Suprapubic skin (tissue), 4 donors: ENCODE measurements around the gene CLSTN1. TPM values are rescaled to one million over a fixed set of nuclear protein-coding genes. Genes with fewer than 3 reads are reported as not detected.
"Not testable (repeated sequence)": the region's sequence is repeated elsewhere in the genome, so short reads cannot be mapped to it uniquely, and the experiment has no call there.

Source experiments
- DNase-seq, 2 donors: peaks; one replicate each; pipeline ENCODE4 v3.0.0-alpha.2; 2019; ENCODE audit warnings: low spot score in 2 of 2
- H3K27ac ChIP-seq: fragments of 200-600 bp; sonication (generic); one replicate; pipeline ENCODE4 v1.5.1; 2019
- H3K27me3 ChIP-seq: fragments of 200-600 bp; sonication (generic); one replicate; pipeline ENCODE4 v1.5.1; 2019
- H3K36me3 ChIP-seq: fragments of 200-600 bp; sonication (generic); one replicate; pipeline ENCODE4 v1.5.1; 2019
- H3K4me1 ChIP-seq: fragments of 200-600 bp; sonication (generic); one replicate; pipeline ENCODE4 v1.5.1; 2019
- H3K4me3 ChIP-seq: fragments of 200-600 bp; sonication (generic); one replicate; pipeline ENCODE4 v1.5.1; 2019; ENCODE audit warnings: mild to moderate bottlenecking
- H3K9me3 ChIP-seq: fragments of 200-600 bp; sonication (generic); one replicate; pipeline ENCODE4 v1.5.1; 2019
- EP300 ChIP-seq: sonication (generic); formaldehyde crosslinking; IDR thresholded peaks from one replicate; pipeline ENCODE4 v1.6.1; 2017; ENCODE audit warnings: antibody characterized with exemption
- POLR2A ChIP-seq, 2 donors: fragments of 450-650 bp; IDR thresholded peaks; one replicate each; pipeline ENCODE4 v1.6.1; 2017; ENCODE audit warnings: antibody characterized with exemption in 2 of 2, mild to moderate bottlenecking in 2 of 2, moderate library complexity in 2 of 2
- POLR2AphosphoS5 ChIP-seq, 3 donors: sonication (generic); formaldehyde crosslinking; IDR thresholded peaks; one replicate each; pipeline ENCODE4 v1.6.1; 2017; ENCODE audit warnings: antibody characterized with exemption in 3 of 3
- WGBS: methylation state at CpG from one replicate; pipeline ENCODE4 v1.1.5; 2018; 5-methylcytosine and 5-hydroxymethylcytosine counted together
- total RNA-seq, 4 donors: library from RNA; depleted of rRNA; stranded (reverse); fragments of >200 nt; gene quantifications; one replicate each; pipeline ENCODE4 v1.1.0, GENCODE V29; 2016
- TF ChIP-seq, protein P1 (sequence below), 2 donors: fragments of 200-600 bp in 1 of 2; fragments of 450-650 bp in 1 of 2; sonication (generic) in 1 of 2; IDR thresholded peaks; one replicate each; pipeline ENCODE4 v1.5.1; 2016 to 2019; ENCODE audit warnings: antibody characterized with exemption in 2 of 2, mild to moderate bottlenecking in 1 of 2, moderate library complexity in 1 of 2

Gene CLSTN1
- total RNA-seq, 4 donors from 2014 or later, result 118 to 202 (median 165) TPM

- TF ChIP-seq POLR2AphosphoS5 (IDR thresholded peaks at IDR 0.05) (no peak), POLR2A (IDR thresholded peaks at IDR 0.05) (no peak)
- TF ChIP-seq, protein P1, sequence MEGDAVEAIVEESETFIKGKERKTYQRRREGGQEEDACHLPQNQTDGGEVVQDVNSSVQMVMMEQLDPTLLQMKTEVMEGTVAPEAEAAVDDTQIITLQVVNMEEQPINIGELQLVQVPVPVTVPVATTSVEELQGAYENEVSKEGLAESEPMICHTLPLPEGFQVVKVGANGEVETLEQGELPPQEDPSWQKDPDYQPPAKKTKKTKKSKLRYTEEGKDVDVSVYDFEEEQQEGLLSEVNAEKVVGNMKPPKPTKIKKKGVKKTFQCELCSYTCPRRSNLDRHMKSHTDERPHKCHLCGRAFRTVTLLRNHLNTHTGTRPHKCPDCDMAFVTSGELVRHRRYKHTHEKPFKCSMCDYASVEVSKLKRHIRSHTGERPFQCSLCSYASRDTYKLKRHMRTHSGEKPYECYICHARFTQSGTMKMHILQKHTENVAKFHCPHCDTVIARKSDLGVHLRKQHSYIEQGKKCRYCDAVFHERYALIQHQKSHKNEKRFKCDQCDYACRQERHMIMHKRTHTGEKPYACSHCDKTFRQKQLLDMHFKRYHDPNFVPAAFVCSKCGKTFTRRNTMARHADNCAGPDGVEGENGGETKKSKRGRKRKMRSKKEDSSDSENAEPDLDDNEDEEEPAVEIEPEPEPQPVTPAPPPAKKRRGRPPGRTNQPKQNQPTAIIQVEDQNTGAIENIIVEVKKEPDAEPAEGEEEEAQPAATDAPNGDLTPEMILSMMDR (IDR thresholded peaks at IDR 0.05), result no peak
- no peak for DNase-seq
- 86% methylated on average over 15 of the region's 24 CpGs for WGBS
Measured at GRCh38 chr1:9767964-9768668, 55.6 kb downstream of the CLSTN1 start.

DNA sequence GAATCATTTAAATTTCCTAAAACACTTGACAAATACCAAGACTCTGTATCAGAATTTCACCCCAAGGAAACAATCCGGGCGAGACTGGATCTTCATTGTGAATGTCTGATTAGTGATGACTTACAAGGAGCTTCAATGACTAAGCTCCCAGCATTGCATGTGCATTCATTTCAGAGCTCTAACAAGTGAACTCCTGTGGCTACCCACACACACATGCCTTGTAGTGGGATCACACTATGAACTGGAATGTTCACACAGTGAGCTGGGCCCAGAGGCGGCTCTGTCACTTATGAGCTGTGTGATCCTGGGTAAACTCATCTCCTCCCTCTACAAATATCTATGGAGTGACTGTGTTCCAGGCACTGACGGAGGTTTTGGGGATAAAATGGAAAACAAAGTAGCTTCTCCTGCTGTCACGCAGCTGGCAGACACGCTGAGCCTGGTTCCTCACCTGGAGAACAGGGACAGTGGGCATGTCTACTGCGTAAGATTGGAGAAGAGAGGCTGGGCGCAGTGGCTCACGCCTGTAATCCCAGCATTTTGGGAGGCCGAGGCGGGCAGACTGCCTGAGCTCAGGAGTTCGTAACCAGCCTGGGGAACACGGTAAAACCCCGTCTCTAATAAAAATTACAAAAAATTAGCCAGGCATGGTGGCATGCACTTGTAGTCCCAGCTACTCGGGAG lies 56.9 kb downstream of the CLSTN1 start:
- Histone ChIP-seq H3K4me3 (no peak overlapping the region), H3K9me3 (no peaks in the 10 kb centered on the region), H3K36me3 (peaks cover 12% of the 10 kb centered on the region), H3K4me1 (no peaks in the 10 kb centered on the region), H3K27me3 (no peaks in the 10 kb centered on the region), H3K27ac (peak overlapping the region; percentile 39)
- no peak for DNase-seq
- 92% methylated on average over 15 of the region's 15 CpGs for WGBS
- TF ChIP-seq POLR2A (IDR thresholded peaks at IDR 0.05), result no peak
- TF ChIP-seq, protein P1 (IDR thresholded peaks at IDR 0.05), result no peak
- TF ChIP-seq EP300, result no peak
- TF ChIP-seq POLR2AphosphoS5 (IDR thresholded peaks at IDR 0.05), result no peak

More at GRCh38 chr1:9767964-9768668, 55.6 kb downstream of the CLSTN1 start:
- Histone ChIP-seq H3K4me1 (no peaks in the 10 kb centered on the region), H3K36me3 (peaks cover 16% of the 10 kb centered on the region), H3K27me3 (no peaks in the 10 kb centered on the region), H3K4me3 (no peak overlapping the region), H3K9me3 (no peaks in the 10 kb centered on the region), H3K27ac (no peak overlapping the region)

GRCh38 chr1:9764550-9764949 lies 59.2 kb downstream of the CLSTN1 start:
- Histone ChIP-seq H3K4me3 (no peak overlapping the region), H3K27me3 (no peaks in the 10 kb centered on the region), H3K27ac (no peak overlapping the region), H3K4me1 (no peaks in the 10 kb centered on the region), H3K36me3 (peaks cover 10% of the 10 kb centered on the region), H3K9me3 (no peaks in the 10 kb centered on the region)
- no peak for DNase-seq
- 72% methylated on average over 3 of the region's 3 CpGs for WGBS
- TF ChIP-seq POLR2A (IDR thresholded peaks at IDR 0.05) (no peak), EP300 (no peak), POLR2AphosphoS5 (IDR thresholded peaks at IDR 0.05) (no peak)
- TF ChIP-seq, protein P1 (IDR thresholded peaks at IDR 0.05), result no peak

DNA sequence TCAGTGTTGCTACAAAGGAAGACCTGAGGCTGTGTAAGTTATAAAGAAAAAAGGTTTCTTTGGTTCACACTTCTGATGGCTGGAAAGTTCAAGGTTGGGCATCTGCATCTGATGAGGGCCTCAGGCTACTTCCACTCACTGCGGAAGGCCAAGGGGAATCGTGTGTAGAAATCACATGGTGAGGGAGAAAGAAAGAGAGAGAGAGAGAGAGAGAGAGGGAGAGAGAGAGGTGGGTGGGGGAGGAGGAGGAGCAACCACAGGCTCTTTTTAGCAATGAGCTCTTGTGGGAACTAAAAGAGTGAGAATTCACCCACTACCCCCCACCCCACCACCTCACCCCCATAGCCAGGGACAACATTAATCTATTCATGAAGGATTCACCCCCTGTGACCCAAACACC lies 59.9 kb downstream of the CLSTN1 start:
- Histone ChIP-seq H3K4me3 (no peak overlapping the region), H3K9me3 (no peaks in the 10 kb centered on the region), H3K36me3 (peaks cover 10% of the 10 kb centered on the region), H3K27ac (no peak overlapping the region), H3K27me3 (no peaks in the 10 kb centered on the region), H3K4me1 (peaks cover under 1% of the 10 kb centered on the region)
- 67% methylated on average over 2 of the region's 2 CpGs for WGBS
- no peak for DNase-seq
- TF ChIP-seq, protein P1 (IDR thresholded peaks at IDR 0.05), result no peak
- TF ChIP-seq POLR2A (IDR thresholded peaks at IDR 0.05) (no peak), EP300 (no peak), POLR2AphosphoS5 (IDR thresholded peaks at IDR 0.05) (no peak)

DNA sequence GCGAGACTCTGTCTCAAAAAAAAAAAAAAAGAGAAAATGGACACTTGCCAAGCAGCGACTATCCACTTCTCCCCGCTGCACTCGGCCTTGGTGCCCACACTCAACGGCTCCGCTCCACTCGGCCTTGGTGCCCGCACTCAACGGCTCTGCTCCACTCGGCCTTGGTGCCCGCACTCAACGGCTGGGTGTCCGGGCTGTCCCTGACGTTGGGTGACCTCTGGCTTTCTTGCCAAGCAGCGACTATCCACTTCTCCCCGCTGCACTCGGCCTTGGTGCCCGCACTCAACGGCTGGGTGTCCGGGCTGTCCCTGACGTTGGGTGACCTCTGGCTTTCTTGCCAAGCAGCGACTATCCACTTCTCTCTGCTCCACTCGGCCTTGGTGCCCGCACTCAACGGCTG lies 61.3 kb downstream of the CLSTN1 start:
- H3K4me1 ChIP-seq, DNase-seq, H3K4me3 ChIP-seq, H3K27me3 ChIP-seq, H3K9me3 ChIP-seq, H3K27ac ChIP-seq, H3K36me3 ChIP-seq: not testable (repeated sequence)
- 97% methylated on average over 25 of the region's 25 CpGs for WGBS
